GM12874 (cell line): Measurements from ENCODE around the gene ZNF444.

Experiments
- CTCF ChIP-seq: IDR thresholded peaks from 2 replicates; pipeline ENCODE4 v1.5.1; 2011; ENCODE audit warnings: low read depth, mild to moderate bottlenecking, control low read depth, low read length, moderate library complexity; ENCODE audit not compliant: insufficient read depth

The ZNF444 gene

GRCh38 chr19:56131651-56132050, 9.4 kb upstream of the ZNF444 start:
- no peak for TF ChIP-seq CTCF

DNA sequence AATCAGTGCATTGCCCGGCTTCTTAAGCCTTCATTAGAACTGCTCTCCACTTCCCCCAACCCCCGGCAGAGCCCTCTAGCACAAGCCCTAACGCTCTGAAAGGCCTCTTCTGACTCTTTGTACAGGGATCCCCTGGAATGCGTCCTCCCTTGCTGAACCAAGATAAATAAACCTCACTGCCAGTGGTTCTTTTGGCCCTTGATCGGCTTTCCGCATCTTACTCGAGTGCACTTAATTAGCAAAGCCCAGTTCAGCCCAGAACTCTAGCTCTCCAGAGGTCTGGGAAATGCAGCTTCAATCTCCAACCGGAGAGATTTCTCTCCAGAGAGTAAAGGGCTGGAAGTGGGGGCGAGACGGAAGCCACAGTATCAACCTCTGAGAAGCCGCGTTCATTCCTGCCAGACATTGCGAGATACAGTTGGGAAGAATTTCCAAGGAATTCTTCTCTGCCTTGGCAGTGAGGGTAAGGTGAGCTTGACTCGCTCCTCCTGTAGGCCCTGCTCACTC, 8.7 kb upstream of the ZNF444 start:
- no peak for TF ChIP-seq CTCF

DNA sequence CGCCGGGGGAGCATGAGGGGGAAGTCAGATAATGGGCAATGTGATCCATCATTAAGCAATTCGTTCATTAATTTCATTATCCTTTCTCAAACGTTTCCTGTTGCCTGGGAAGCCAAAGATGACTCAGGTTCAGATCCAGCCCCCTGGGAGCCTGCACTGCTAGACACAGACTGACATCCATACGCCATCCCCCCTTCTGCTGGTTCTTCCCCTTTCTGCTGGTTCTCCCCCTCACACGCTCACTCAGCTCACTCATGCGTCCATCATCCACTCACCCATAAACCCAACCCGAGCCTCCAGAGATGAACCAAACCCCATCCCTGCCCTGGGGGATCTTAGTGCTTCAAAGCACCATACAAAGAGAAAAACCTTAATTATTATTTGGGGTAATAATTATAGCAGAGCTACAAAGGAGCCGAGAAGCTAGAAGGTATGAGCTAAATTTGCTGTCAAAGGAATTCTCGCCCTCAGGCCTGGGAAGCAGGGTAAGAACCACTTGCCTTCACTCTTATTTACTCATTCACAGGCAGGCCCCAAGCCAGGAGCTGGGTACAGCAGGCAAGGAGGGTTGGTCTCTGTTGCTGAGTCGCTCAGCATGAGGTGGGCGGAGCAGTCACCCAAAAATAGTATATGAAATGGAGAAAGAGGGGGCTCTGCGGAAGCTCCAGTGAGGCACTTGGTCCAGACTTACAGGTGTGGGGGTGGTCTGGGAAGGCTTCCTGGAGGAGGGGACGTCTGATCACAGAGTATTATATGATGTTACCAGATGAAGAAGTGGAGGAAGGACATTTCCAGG, 7.0 kb upstream of the ZNF444 start:
- no peak for TF ChIP-seq CTCF

- TF ChIP-seq CTCF = no peak
Measured at GRCh38 chr19:56134654-56134921, 6.5 kb upstream of the ZNF444 start.

GRCh38 chr19:56136362-56136761, 4.7 kb upstream of the ZNF444 start:
- TF ChIP-seq CTCF = no peak

DNA sequence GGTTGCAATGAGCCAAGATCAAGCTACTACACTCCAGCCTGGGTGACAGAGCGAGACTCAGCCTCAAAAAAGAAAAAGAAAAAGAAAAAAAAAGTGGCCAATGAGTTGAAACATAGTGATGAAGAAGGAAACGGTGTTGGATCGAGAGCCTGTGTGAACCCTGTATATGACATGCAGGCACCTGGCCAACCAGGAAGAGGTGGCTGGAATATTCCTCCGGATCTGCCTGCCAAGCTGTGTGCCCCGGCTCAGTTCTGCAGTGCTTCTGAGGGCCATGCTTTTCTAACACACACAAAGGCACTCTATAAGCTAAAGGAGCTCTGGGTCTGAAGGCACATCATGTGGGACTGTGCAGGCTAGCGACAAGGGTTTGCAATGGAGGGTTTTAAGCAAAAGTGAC, 3.7 kb upstream of the ZNF444 start:
- TF ChIP-seq CTCF = no peak

- TF ChIP-seq CTCF = no peak
Measured at GRCh38 chr19:56138069-56138468, 3.0 kb upstream of the ZNF444 start.
